ENCODE results near the gene LCAT. TPM values are rescaled to one million over a fixed set of nuclear protein-coding genes. Genes with fewer than 3 reads are reported as not detected.

LCAT gene
- total RNA-seq, 4 donors from 2014 or later: 10.8 to 25.8 (median 15.9) TPM

DNA sequence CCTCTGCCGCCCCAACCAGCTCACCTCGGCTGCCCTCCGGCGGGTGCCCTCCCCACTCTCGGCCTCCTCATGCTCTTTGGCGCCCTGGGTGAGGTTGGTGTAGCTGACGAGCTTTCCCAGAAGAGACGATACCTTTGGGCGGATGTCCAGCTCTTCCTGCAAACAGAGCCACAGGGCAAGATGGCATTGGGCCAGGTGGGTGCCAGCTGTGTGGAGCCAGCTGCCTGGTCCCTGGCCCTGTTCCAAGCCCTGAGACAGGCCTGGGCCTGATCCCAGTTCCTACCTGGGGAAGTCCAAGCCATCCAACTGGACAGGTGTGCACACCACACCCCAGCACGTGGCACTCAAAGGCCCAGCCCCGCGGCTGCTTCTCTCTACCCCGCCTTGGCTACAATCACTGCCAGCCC lies 17.6 kb upstream of the LCAT start:
- Histone ChIP-seq H3K4me3 (no peak overlapping the region), H3K27me3 (no peaks in the 10 kb centered on the region), H3K36me3 (peaks cover 0 to 70% of the 10 kb centered on the region in 2 donors), H3K4me1 (peaks cover 0 to 84% (median 57%) of the 10 kb centered on the region in 3 donors), H3K27ac (peak overlapping the region in 3 of 4 donors; percentile 76 to 100 (median 98)), H3K9me3 (no peaks in the 10 kb centered on the region)
- no peak for TF ChIP-seq EP300 (IDR thresholded peaks at IDR 0.05)
- TF ChIP-seq POLR2A (IDR thresholded peaks at IDR 0.05): no peak
- TF ChIP-seq POLR2AphosphoS5 (IDR thresholded peaks at IDR 0.05): no peak
- TF ChIP-seq, protein P1, sequence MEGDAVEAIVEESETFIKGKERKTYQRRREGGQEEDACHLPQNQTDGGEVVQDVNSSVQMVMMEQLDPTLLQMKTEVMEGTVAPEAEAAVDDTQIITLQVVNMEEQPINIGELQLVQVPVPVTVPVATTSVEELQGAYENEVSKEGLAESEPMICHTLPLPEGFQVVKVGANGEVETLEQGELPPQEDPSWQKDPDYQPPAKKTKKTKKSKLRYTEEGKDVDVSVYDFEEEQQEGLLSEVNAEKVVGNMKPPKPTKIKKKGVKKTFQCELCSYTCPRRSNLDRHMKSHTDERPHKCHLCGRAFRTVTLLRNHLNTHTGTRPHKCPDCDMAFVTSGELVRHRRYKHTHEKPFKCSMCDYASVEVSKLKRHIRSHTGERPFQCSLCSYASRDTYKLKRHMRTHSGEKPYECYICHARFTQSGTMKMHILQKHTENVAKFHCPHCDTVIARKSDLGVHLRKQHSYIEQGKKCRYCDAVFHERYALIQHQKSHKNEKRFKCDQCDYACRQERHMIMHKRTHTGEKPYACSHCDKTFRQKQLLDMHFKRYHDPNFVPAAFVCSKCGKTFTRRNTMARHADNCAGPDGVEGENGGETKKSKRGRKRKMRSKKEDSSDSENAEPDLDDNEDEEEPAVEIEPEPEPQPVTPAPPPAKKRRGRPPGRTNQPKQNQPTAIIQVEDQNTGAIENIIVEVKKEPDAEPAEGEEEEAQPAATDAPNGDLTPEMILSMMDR (IDR thresholded peaks at IDR 0.05): no peak
- no peak for ATAC-seq
- 33% methylated on average over 1 of the region's 13 CpGs; no CpG with 5 or more reads in 1 of the 2 donors for WGBS, 2 donors (ENCODE audit: low coverage in 1 of 2)

DNA sequence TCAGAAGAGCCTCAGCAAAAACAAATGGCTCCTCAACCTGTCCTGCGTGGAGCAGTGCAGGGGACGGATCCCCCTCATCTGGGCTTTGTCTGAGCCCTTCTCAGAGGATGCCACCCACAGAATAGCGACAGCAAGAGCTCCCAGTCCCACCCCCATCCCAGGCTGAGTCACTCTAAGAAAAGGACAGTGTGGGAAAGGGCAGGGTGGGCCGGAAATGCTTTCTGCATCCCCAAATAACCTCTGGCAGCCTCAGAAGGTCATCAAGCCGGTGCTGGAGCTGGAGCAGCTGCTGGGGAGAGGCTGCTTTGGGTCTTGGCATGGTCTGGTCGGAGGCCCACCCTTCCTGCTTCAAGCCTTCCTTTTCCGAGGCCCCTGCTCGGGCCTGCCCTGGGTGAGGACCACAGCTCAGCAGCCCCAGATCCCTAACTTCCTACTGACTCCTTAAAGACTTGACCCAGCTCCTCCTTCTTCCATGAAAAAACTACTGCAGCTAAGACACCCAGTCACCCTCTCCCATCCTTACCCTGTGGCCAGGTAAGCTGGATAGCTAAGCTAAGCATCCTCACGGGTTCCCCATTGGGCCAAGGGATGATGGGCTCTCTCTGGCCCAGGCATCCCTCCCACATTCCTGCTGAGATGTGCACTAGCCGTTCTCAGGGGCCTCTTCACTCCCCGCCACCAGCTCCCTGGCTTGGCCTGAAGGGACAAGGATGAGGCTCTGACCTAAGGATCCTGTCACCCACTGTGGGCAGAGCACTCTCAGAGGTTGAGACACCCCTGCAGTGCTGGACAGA lies 15.8 kb upstream of the LCAT start:
- WGBS, 2 donors (ENCODE audit: low coverage in 1 of 2): 38 to 40% methylated on average over 1 to 2 of the region's 11 CpGs
- Histone ChIP-seq H3K36me3 (peaks cover 0 to 89% of the 10 kb centered on the region in 2 donors), H3K4me1 (peaks cover 0 to 70% (median 41%) of the 10 kb centered on the region in 3 donors)

GRCh38 chr16:67957622-67958021 lies 13.7 kb upstream of the LCAT start:
- Histone ChIP-seq H3K36me3 (peaks cover 0 to 100% of the 10 kb centered on the region in 2 donors), H3K27me3 (no peaks in the 10 kb centered on the region), H3K4me3 (no peak overlapping the region), H3K9me3 (no peaks in the 10 kb centered on the region), H3K27ac (peak overlapping the region in 3 of 4 donors; percentile 13 to 100 (median 98)), H3K4me1 (peaks cover 0 to 62% (median 22%) of the 10 kb centered on the region in 3 donors)
- ATAC-seq: no peak
- WGBS, 2 donors (ENCODE audit: low coverage in 1 of 2): 100% methylated on average over 1 of the region's 9 CpGs; no CpG with 5 or more reads in 1 of the 2 donors
- TF ChIP-seq POLR2AphosphoS5 (IDR thresholded peaks at IDR 0.05): no peak
- no peak for TF ChIP-seq POLR2A (IDR thresholded peaks at IDR 0.05)
- no peak for TF ChIP-seq EP300 (IDR thresholded peaks at IDR 0.05)
- TF ChIP-seq, protein P1 (IDR thresholded peaks at IDR 0.05): no peak

More for the DNA sequence above, 15.8 kb upstream of the LCAT start:
- ATAC-seq: peak; percentile 88
- Histone ChIP-seq H3K27me3 (no peaks in the 10 kb centered on the region), H3K9me3 (no peaks in the 10 kb centered on the region), H3K27ac (peak overlapping the region; percentile 2 to 100 (median 87)), H3K4me3 (no peak overlapping the region)
- TF ChIP-seq POLR2AphosphoS5 (IDR thresholded peaks at IDR 0.05): peak; percentile 76
- TF ChIP-seq, protein P1 (IDR thresholded peaks at IDR 0.05): no peak

- 80 to 83% methylated on average over 1 to 2 of the region's 10 CpGs for WGBS, 2 donors (ENCODE audit: low coverage in 1 of 2)
- Histone ChIP-seq H3K36me3 (peaks cover 0 to 100% of the 10 kb centered on the region in 2 donors), H3K4me1 (peaks cover 0 to 53% (median 20%) of the 10 kb centered on the region in 3 donors)
Observed at GRCh38 chr16:67954421-67955196, 10.7 kb upstream of the LCAT start.

More at GRCh38 chr16:67954421-67955196, 10.7 kb upstream of the LCAT start:
- TF ChIP-seq, protein P1 (IDR thresholded peaks at IDR 0.05): no peak
- no peak for TF ChIP-seq POLR2AphosphoS5 (IDR thresholded peaks at IDR 0.05)
- no peak for TF ChIP-seq POLR2A (IDR thresholded peaks at IDR 0.05)
- TF ChIP-seq EP300 (IDR thresholded peaks at IDR 0.05): no peak
- peak; percentile 41 for ATAC-seq
- H3K4me3 ChIP-seq: no peak overlapping the region
- peak overlapping the region in 3 of 4 donors; percentile 14 to 41 (median 27) for H3K27ac ChIP-seq
- no peaks in the 10 kb centered on the region for H3K27me3 ChIP-seq
- H3K9me3 ChIP-seq: no peaks in the 10 kb centered on the region

All from gastroesophageal sphincter (tissue), 4 donors.